H1 (cell line): ENCODE data around the gene IZUMO2. TPM values are rescaled to one million over a fixed set of nuclear protein-coding genes. Genes with fewer than 3 reads are reported as not detected.

ENCODE experiments used
- CTCF ChIA-PET: fragments of 300-600 bp; sonication (Branson Sonifier 250); formaldehyde crosslinking; loops from one replicate; lab custom pipeline; 2021; ENCODE audit not compliant: partially characterized antibody; lab: Charles Lee
- POLR2A ChIA-PET: fragments of 300-600 bp; sonication (Branson Sonifier 250); formaldehyde crosslinking; loops from one replicate; lab custom pipeline; 2021; ENCODE audit warnings: inconsistent platforms; ENCODE audit not compliant: partially characterized antibody; lab: Charles Lee
- DNase-seq, 2 experiments: peaks; one replicate each; pipeline versions ENCODE4 v3.0.0 to v3.0.0-alpha.2; 2010 to 2022; ENCODE audit warnings: low spot score in 2 of 2, low read depth in 1 of 2, mixed read lengths in 1 of 2
- FAIRE-seq: peaks from 2 replicates; lab custom pipeline; 2011; peaks lifted over from hg19 to GRCh38; lab: Jason Lieb, UNC
- H2AFZ ChIP-seq: 2 replicates; pipeline ENCODE4 v1.8.1; 2012; ENCODE audit warnings: low read length, inconsistent platforms
- H2AK5ac ChIP-seq: 2 replicates; pipeline ENCODE4 v1.6.1; 2013; ENCODE audit warnings: low read depth, low read length
- H2BK120ac ChIP-seq: replicated peaks from 2 replicates; pipeline ENCODE3; 2013; ENCODE audit warnings: low read depth, low read length, inconsistent platforms
- H2BK12ac ChIP-seq: 2 replicates; pipeline ENCODE4 v1.6.1; 2013; ENCODE audit warnings: low read depth, low read length
- H2BK15ac ChIP-seq: 2 replicates; pipeline ENCODE4 v1.6.1; 2013; ENCODE audit warnings: low read length
- H2BK20ac ChIP-seq: 2 replicates; pipeline ENCODE4 v1.6.1; 2013; ENCODE audit warnings: low read length
- H2BK5ac ChIP-seq: 2 replicates; pipeline ENCODE4 v1.6.1; 2013; ENCODE audit warnings: low read depth, low read length
- H3K14ac ChIP-seq: 2 replicates; pipeline ENCODE4 v1.6.1; 2013; ENCODE audit warnings: inconsistent platforms; ENCODE audit not compliant: insufficient read length
- H3K18ac ChIP-seq: 2 replicates; pipeline ENCODE4 v1.6.1; 2013; ENCODE audit warnings: low read length; ENCODE audit errors: extremely low read depth
- H3K23ac ChIP-seq: 2 replicates; pipeline ENCODE4 v1.6.1; 2013; ENCODE audit warnings: inconsistent platforms; ENCODE audit not compliant: insufficient read length
- H3K23me2 ChIP-seq: 2 replicates; pipeline ENCODE4 v1.6.1; 2013; ENCODE audit warnings: low read depth, low read length
- H3K27ac ChIP-seq: 2 replicates; pipeline ENCODE4 v1.6.1; 2011; ENCODE audit warnings: low read depth, low read length, inconsistent platforms
- H3K27me3 ChIP-seq, 4 experiments: replicated peaks in 1 of 4; 1 replicate in 1 of 4; 2 replicates in 3 of 4; pipeline versions ENCODE4 v1.6.1 to v1.8.1; 2011 to 2013; ENCODE audit warnings: low read length in 3 of 4, mild to moderate bottlenecking in 3 of 4, inconsistent platforms in 2 of 4, mixed read lengths in 2 of 4, moderate library complexity in 1 of 4; ENCODE audit not compliant: control insufficient read depth in 3 of 4, insufficient read depth in 3 of 4; ENCODE audit errors: extremely low read depth in 1 of 4
- H3K36me3 ChIP-seq, 4 experiments: 2 replicates each; pipeline versions ENCODE4 v1.6.1 to v1.8.1; 2011 to 2013; ENCODE audit warnings: mild to moderate bottlenecking in 4 of 4, low read length in 3 of 4, moderate library complexity in 2 of 4, control low read depth in 1 of 4, inconsistent platforms in 1 of 4; ENCODE audit not compliant: insufficient read depth in 4 of 4, control insufficient read depth in 2 of 4
- H3K4ac ChIP-seq: replicated peaks from 2 replicates; pipeline ENCODE3; 2013; ENCODE audit warnings: low read length, low read depth, mixed read lengths, inconsistent platforms; ENCODE audit not compliant: insufficient read length
- H3K4me1 ChIP-seq, 4 experiments: replicated peaks in 1 of 4; 1 replicate in 1 of 4; 2 replicates in 3 of 4; pipeline versions ENCODE4 v1.6.1 to v1.8.1; 2011 to 2013; ENCODE audit warnings: low read length in 3 of 4, inconsistent platforms in 2 of 4, mixed read lengths in 1 of 4; ENCODE audit not compliant: insufficient read depth in 4 of 4, control insufficient read depth in 3 of 4
- H3K4me2 ChIP-seq, 2 experiments: 2 replicates each; pipeline versions ENCODE4 v1.6.1 to v1.8.1; 2011 to 2013; ENCODE audit warnings: low read depth in 2 of 2, low read length in 2 of 2, control low read depth in 1 of 2, inconsistent platforms in 1 of 2, mild to moderate bottlenecking in 1 of 2; ENCODE audit not compliant: insufficient read depth in 1 of 2
- H3K4me3 ChIP-seq, 4 experiments: fragments of 200-600, 300-600 bp in 1 of 4; sonication (generic), shearing (Covaris generic), sonication (Bioruptor Twin) in 1 of 4; 2 replicates each; pipeline versions ENCODE4 v1.5.1 to v1.8.1; 2011 to 2016; ENCODE audit warnings: low read length in 4 of 4, low read depth in 3 of 4, control low read depth in 2 of 4, inconsistent platforms in 2 of 4, mild to moderate bottlenecking in 2 of 4, mixed read lengths in 1 of 4, moderate library complexity in 1 of 4; ENCODE audit not compliant: insufficient read depth in 2 of 4; ENCODE audit errors: extremely low read depth in 1 of 4
- H3K56ac ChIP-seq: replicated peaks from 2 replicates; pipeline ENCODE3; 2013; ENCODE audit warnings: low read depth, mild to moderate bottlenecking, mixed read lengths, low read length, inconsistent platforms; ENCODE audit not compliant: insufficient read length
- H3K79me1 ChIP-seq: 2 replicates; pipeline ENCODE4 v1.6.1; 2013; ENCODE audit warnings: low read depth, low read length, control low read depth
- H3K79me2 ChIP-seq, 2 experiments: 2 replicates each; pipeline versions ENCODE4 v1.6.1 to v1.8.1; 2012 to 2013; ENCODE audit warnings: low read length in 2 of 2, mild to moderate bottlenecking in 2 of 2, inconsistent platforms in 1 of 2; ENCODE audit not compliant: insufficient read depth in 2 of 2, control insufficient read depth in 1 of 2
- H3K9ac ChIP-seq, 4 experiments: replicated peaks in 1 of 4; 1 replicate in 1 of 4; 2 replicates in 3 of 4; pipeline versions ENCODE4 v1.6.1 to v1.8.1; 2011 to 2013; ENCODE audit warnings: low read depth in 3 of 4, low read length in 3 of 4, control low read depth in 2 of 4, mild to moderate bottlenecking in 2 of 4, moderate library complexity in 2 of 4, inconsistent platforms in 1 of 4; ENCODE audit errors: extremely low read depth in 1 of 4
- H3K9me3 ChIP-seq, 2 experiments: 2 replicates each; pipeline versions ENCODE4 v1.6.1 to v1.8.1; 2012 to 2013; ENCODE audit warnings: mild to moderate bottlenecking in 2 of 2, moderate library complexity in 2 of 2, control low read depth in 1 of 2, inconsistent platforms in 1 of 2, low read depth in 1 of 2, low read length in 1 of 2, mixed read lengths in 1 of 2; ENCODE audit not compliant: insufficient read depth in 2 of 2
- H4K20me1 ChIP-seq, 2 experiments: replicated peaks in 1 of 2; 2 replicates each; pipeline versions ENCODE3 to v1.8.1; 2011 to 2013; ENCODE audit warnings: inconsistent platforms in 2 of 2, low read length in 2 of 2, mild to moderate bottlenecking in 1 of 2; ENCODE audit not compliant: insufficient read depth in 2 of 2, control insufficient read depth in 1 of 2
- H4K5ac ChIP-seq: 2 replicates; pipeline ENCODE4 v1.6.1; 2013; ENCODE audit warnings: low read length, low read depth, mixed read lengths, inconsistent platforms; ENCODE audit not compliant: insufficient read length
- H4K8ac ChIP-seq: 2 replicates; pipeline ENCODE4 v1.8.0; 2013; ENCODE audit warnings: mild to moderate bottlenecking, moderate library complexity, low read length, inconsistent platforms; ENCODE audit not compliant: insufficient read depth; ENCODE audit errors: extremely low read depth
- H4K91ac ChIP-seq: replicated peaks from 2 replicates; pipeline ENCODE3; 2013; ENCODE audit warnings: low read length, mixed read lengths, inconsistent platforms; ENCODE audit not compliant: insufficient read length
- EP300 ChIP-seq, 2 experiments: IDR thresholded peaks; 1 replicate in 1 of 2; 2 replicates in 1 of 2; pipeline ENCODE4 v1.6.1; 2011 to 2012; ENCODE audit warnings: low read depth in 2 of 2, low read length in 2 of 2, mild to moderate bottlenecking in 2 of 2, borderline replicate concordance in 1 of 2, inconsistent platforms in 1 of 2, moderate library complexity in 1 of 2
- JUN ChIP-seq: IDR thresholded peaks from 2 replicates; pipeline ENCODE4 v1.6.1; 2011; ENCODE audit warnings: low read depth, mild to moderate bottlenecking, improper control_type of control experiment, low read length
- MAX ChIP-seq: IDR thresholded peaks from 2 replicates; pipeline ENCODE4 v1.6.1; 2012; ENCODE audit warnings: inconsistent platforms
- NRF1 ChIP-seq: IDR thresholded peaks from 2 replicates; pipeline ENCODE4 v1.6.1; 2011; ENCODE audit warnings: mild to moderate bottlenecking, low read depth, low read length, improper control_type of control experiment
- SP4 ChIP-seq: IDR thresholded peaks from 2 replicates; pipeline ENCODE4 v1.6.1; 2012; ENCODE audit warnings: low read length, inconsistent platforms
- SRF ChIP-seq: IDR thresholded peaks from 2 replicates; pipeline ENCODE4 v1.6.1; 2011; ENCODE audit warnings: mild to moderate bottlenecking, low read depth, low read length, moderate library complexity
- USF2 ChIP-seq: IDR thresholded peaks from 2 replicates; pipeline ENCODE4 v1.6.1; 2011; ENCODE audit warnings: low read length, improper control_type of control experiment
- WGBS, 2 experiments: shearing (Covaris generic) in 1 of 2; methylation state at CpG; one replicate each; pipeline versions ENCODE4 v1.1.6 to v1.1.7; 2013 to 2015; ENCODE audit warnings: low lambda C conversion rate in 2 of 2, mixed read lengths in 2 of 2, inconsistent platforms in 1 of 2, low coverage in 1 of 2, missing lambda C conversion rate in 1 of 2; ENCODE audit not compliant: insufficient replicate concordance in 2 of 2, insufficient coverage in 1 of 2, insufficient read length in 1 of 2; ENCODE audit errors: extremely low coverage in 1 of 2, missing lambda C conversion rate in 1 of 2; 5-methylcytosine and 5-hydroxymethylcytosine counted together
- polyA plus RNA-seq, 7 experiments: library from polyadenylated mRNA; depleted of rRNA in 3 of 7; stranded (reverse) in 5 of 7; unstranded in 2 of 7; fragments of >200 nt in 5 of 7; fragments of 200-250 nt in 2 of 7; gene quantifications; 1 replicate in 5 of 7; 2 replicates in 1 of 7; 4 replicates in 1 of 7; pipeline versions ENCODE4 v1.2.1 to v1.2.3, GENCODE V29; 2011 to 2013; ENCODE audit warnings: missing spikeins in 2 of 7, mixed read lengths in 2 of 7
- total RNA-seq: library from RNA; stranded (reverse); fragmentation: NEBNext Ultra II Directional; extraction: Animal tissue kit (Norgen Biotek cat#: 25700); gene quantifications from 2 replicates; pipeline ENCODE4 v1.2.1, GENCODE V29; 2021

IZUMO2 gene
- total and polyA plus RNA-seq, 2 of the 8 experiments (the other 6 are each of a cell fraction or from before 2014, with no cell fraction given): 1.7 to 1.9 TPM

GRCh38 chr19:50184196-50184595 is 21.1 kb upstream of the IZUMO2 start:
- H3K4me3 ChIP-seq: no peak overlapping the region
- CTCF ChIA-PET: interaction anchor here (0.9 kb wide), 1 partner anchor 11 kb away, joined by 4 read pairs; no protein-coding TSS in a partner anchor
- H3K27me3 ChIP-seq: no peaks in the 10 kb centered on the region
- H2BK5ac ChIP-seq: no peak overlapping the region
- H2BK15ac ChIP-seq: no peak overlapping the region
- H4K91ac ChIP-seq: no peak overlapping the region
- FAIRE-seq: no peak
- no peaks in the 10 kb centered on the region for H3K79me2 ChIP-seq
- TF ChIP-seq JUN: no peak
- TF ChIP-seq MAX: no peak
- no peak for TF ChIP-seq EP300 (IDR thresholded peaks at IDR 0.05; ENCODE audit: borderline replicate concordance in 1 of 2, low read depth in 2 of 2, low read length in 2 of 2)
- TF ChIP-seq SP4: no peak
- no peak for TF ChIP-seq USF2
- TF ChIP-seq SRF: no peak
- no peak for TF ChIP-seq NRF1
- TF ChIP-seq, all 59 proteins: peak for 0
- H3K9me3 ChIP-seq: peaks cover 4 to 10% of the 10 kb centered on the region in 2 experiments; a peak in 3 of 4 replicates
- no peak overlapping the region for H3K56ac ChIP-seq
- no peak overlapping the region for H4K8ac ChIP-seq
- no peak overlapping the region for H3K4me2 ChIP-seq
- H4K20me1 ChIP-seq: no peaks in the 10 kb centered on the region
- H3K23ac ChIP-seq: no peak overlapping the region
- H3K27ac ChIP-seq: no peak overlapping the region
- no peak overlapping the region for H3K14ac ChIP-seq
- H2BK12ac ChIP-seq: no peak overlapping the region
- DNase-seq: no peak
- no peaks in the 10 kb centered on the region for H3K4me1 ChIP-seq
- 91% methylated on average over 1 of the region's 1 CpG; no CpG with 5 or more reads in 1 of the 2 experiments for WGBS, 2 experiments
- POLR2A ChIA-PET: no interaction called here
- H3K4ac ChIP-seq: no peak overlapping the region
- no peak overlapping the region for H4K5ac ChIP-seq
- H3K18ac ChIP-seq: no peak overlapping the region
- no peaks in the 10 kb centered on the region for H3K23me2 ChIP-seq
- no peak overlapping the region for H2AK5ac ChIP-seq
- no peaks in the 10 kb centered on the region for H3K36me3 ChIP-seq
- no peaks in the 10 kb centered on the region for H3K79me1 ChIP-seq
- H2BK20ac ChIP-seq: no peak overlapping the region
- no peak overlapping the region for H2BK120ac ChIP-seq
- H2AFZ ChIP-seq: no peak overlapping the region
- no peak overlapping the region for H3K9ac ChIP-seq
